B cell (primary cell): ENCODE results near the gene TSC22D1. TPM values are rescaled to one million over a fixed set of nuclear protein-coding genes. Genes with fewer than 3 reads are reported as not detected.

Experiments
- ATAC-seq: fragments of 200-7000 bp; cut with Tn5 transposase; one replicate; pipeline ENCODE4 v1.10.0; 2021; ENCODE audit warnings: low read depth, mild to moderate bottlenecking, moderate number of reproducible peaks, moderate library complexity
- CTCF ChIA-PET: fragments of 350-600 bp; sonication (Branson Sonifier 250); formaldehyde crosslinking; loops from one replicate; lab custom pipeline; 2021; ENCODE audit warnings: antibody characterized with exemption, inconsistent platforms; lab: Charles Lee
- POLR2A ChIA-PET: fragments of 350-600 bp; sonication (Branson Sonifier 250); formaldehyde crosslinking; loops from one replicate; lab custom pipeline; 2021; ENCODE audit warnings: antibody characterized with exemption; lab: Charles Lee
- DNase-seq: peaks from one replicate; pipeline ENCODE4 v3.0.0; 2013
- H2AFZ ChIP-seq: 2 replicates; pipeline ENCODE4 v1.6.1; 2012; ENCODE audit warnings: mild to moderate bottlenecking, low read depth, low read length; ENCODE audit not compliant: insufficient read depth, poor library complexity, severe bottlenecking
- H3K27ac ChIP-seq, 2 donors: 1 replicate in 1 of 2; 2 replicates in 1 of 2; pipeline ENCODE4 v1.5.1; 2012 to 2013; ENCODE audit warnings: low read length in 2 of 2, mild to moderate bottlenecking in 2 of 2, moderate library complexity in 1 of 2
- H3K27me3 ChIP-seq, 4 experiments: fragments of 200-600 bp in 1 of 4; sonication (generic) in 1 of 4; replicated peaks in 1 of 4; 1 replicate in 2 of 4; 2 replicates in 2 of 4; pipeline versions ENCODE4 v1.6.1 to v1.7.0; 2013 to 2016; ENCODE audit warnings: low read length in 3 of 4, mild to moderate bottlenecking in 2 of 4, mixed read lengths in 1 of 4, moderate library complexity in 1 of 4; ENCODE audit not compliant: insufficient read depth in 4 of 4, control insufficient read depth in 3 of 4; ENCODE audit errors: control extremely low read depth in 1 of 4
- H3K36me3 ChIP-seq, 2 experiments: replicated peaks in 1 of 2; 1 replicate in 1 of 2; 2 replicates in 1 of 2; pipeline versions ENCODE4 v1.6.1 to v1.7.1; 2013; ENCODE audit warnings: low read length in 1 of 2; ENCODE audit not compliant: insufficient read depth in 2 of 2, control insufficient read depth in 1 of 2; ENCODE audit errors: control extremely low read depth in 1 of 2, extremely low read depth in 1 of 2
- H3K4me1 ChIP-seq, 2 donors: fragments of 200-600 bp in 1 of 2; sonication (generic) in 1 of 2; 1 replicate in 1 of 2; 2 replicates in 1 of 2; pipeline versions ENCODE4 v1.5.1 to v1.6.1; 2013 to 2017; ENCODE audit warnings: low read length in 2 of 2; ENCODE audit not compliant: control insufficient read depth in 2 of 2, insufficient read depth in 2 of 2
- H3K4me2 ChIP-seq: replicated peaks from 2 replicates; pipeline ENCODE3; 2012; ENCODE audit warnings: mild to moderate bottlenecking, low read depth, low read length; ENCODE audit not compliant: poor library complexity, severe bottlenecking
- H3K4me3 ChIP-seq, 5 experiments: fragments of 200-600 bp in 1 of 5; sonication (generic) in 1 of 5; 1 replicate in 3 of 5; 2 replicates in 2 of 5; pipeline versions ENCODE4 v1.5.1 to v1.7.0; 2011 to 2016; ENCODE audit warnings: low read length in 4 of 5, mild to moderate bottlenecking in 4 of 5, low read depth in 2 of 5, control low read depth in 1 of 5, moderate library complexity in 1 of 5; ENCODE audit not compliant: insufficient read depth in 1 of 5; ENCODE audit errors: control extremely low read depth in 1 of 5, extremely low read depth in 1 of 5
- H3K79me2 ChIP-seq: fragments of 200-600 bp; sonication (generic); one replicate; pipeline ENCODE4 v1.6.0; 2016; ENCODE audit warnings: low read length; ENCODE audit not compliant: control insufficient read depth, insufficient read depth
- H3K9ac ChIP-seq: fragments of 200-600 bp; sonication (generic); 2 replicates; pipeline ENCODE4 v1.6.1; 2017; ENCODE audit warnings: mild to moderate bottlenecking, low read length, moderate library complexity
- H3K9me3 ChIP-seq, 3 donors: one replicate each; pipeline versions ENCODE4 v1.6.1 to v1.7.1; 2013; ENCODE audit warnings: low read length in 2 of 3; ENCODE audit not compliant: control insufficient read depth in 2 of 3, insufficient read depth in 1 of 3; ENCODE audit errors: control extremely low read depth in 1 of 3
- H4K20me1 ChIP-seq: 2 replicates; pipeline ENCODE4 v1.6.0; 2012; ENCODE audit warnings: mild to moderate bottlenecking, low read length; ENCODE audit not compliant: insufficient read depth, control insufficient read depth, poor library complexity, severe bottlenecking
- H3K27ac Mint-ChIP-seq: one replicate; pipeline ENCODE4 v1.8.0; 2021; ENCODE audit warnings: mixed read lengths
- H3K27me3 Mint-ChIP-seq: one replicate; pipeline ENCODE4 v1.8.0; 2021; ENCODE audit warnings: mixed read lengths
- H3K4me1 Mint-ChIP-seq: one replicate; pipeline ENCODE4 v1.8.0; 2021; ENCODE audit warnings: mixed read lengths
- H3K4me3 Mint-ChIP-seq: one replicate; pipeline ENCODE4 v1.8.0; 2021; ENCODE audit warnings: mixed read lengths
- H3K9me3 Mint-ChIP-seq: one replicate; pipeline ENCODE4 v1.8.0; 2022; ENCODE audit warnings: mixed read lengths; ENCODE audit not compliant: insufficient read depth
- CTCF ChIP-seq: fragments of 200-600 bp; IDR thresholded peaks from one replicate; pipeline ENCODE4 v1.8.0; 2022; ENCODE audit warnings: antibody characterized with exemption, mild to moderate bottlenecking
- EZH2 ChIP-seq: IDR thresholded peaks from 2 replicates; pipeline ENCODE4 v1.6.1; 2012; ENCODE audit warnings: borderline replicate concordance, low read depth, mild to moderate bottlenecking, moderate library complexity, low read length; ENCODE audit not compliant: insufficient read depth, poor library complexity, severe bottlenecking
- WGBS: methylation state at CpG from one replicate; pipeline ENCODE4 v1.1.5; 2013; ENCODE audit warnings: missing lambda C conversion rate; ENCODE audit not compliant: insufficient coverage; 5-methylcytosine and 5-hydroxymethylcytosine counted together
- intact Hi-C: fragments of 100-400 bp; cut with micrococcal nuclease; formaldehyde crosslinking; loops from one replicate; pipeline ENCODE4 v1.10.0; 2022
- polyA plus RNA-seq: library from polyadenylated mRNA; depleted of rRNA; stranded (reverse); fragments of >200 nt; gene quantifications from 2 replicates; pipeline ENCODE4 v1.2.3, GENCODE V29; 2012
- total RNA-seq, 2 donors: library from RNA; stranded (reverse); fragments of 120-200 nt in 1 of 2; gene quantifications; 1 replicate in 1 of 2; 2 replicates in 1 of 2; pipeline versions ENCODE4 v1.2.3 to v1.2.4, GENCODE V29; 2013 to 2022

The TSC22D1 gene
- total and polyA plus RNA-seq, 2 donors (not counting 1 experiment from before 2014, with no cell fraction given), result 7.0 to 36.6 TPM

GRCh38 chr13:44470638-44471562, 105.2 kb downstream of the TSC22D1 start:
- ChIA-PET CTCF (interaction anchor here (0.7 to 5.8 kb wide), 9 partner anchors 8 to 568 kb away, joined by 3 to 47 read pairs (median 3); no protein-coding TSS in a partner anchor), POLR2A (no interaction called here)
- Histone ChIP-seq H3K4me1 (no peaks in the 10 kb centered on the region), H3K9ac (no peak overlapping the region), H3K36me3 (no peaks in the 10 kb centered on the region), H3K4me2 (no peak overlapping the region), H3K4me3 (no peak overlapping the region), H3K9me3 (no peaks in the 10 kb centered on the region), H2AFZ (no peak overlapping the region), H3K79me2 (no peaks in the 10 kb centered on the region), H3K27ac (no peak overlapping the region), H3K27me3 (no peaks in the 10 kb centered on the region), H4K20me1 (no peaks in the 10 kb centered on the region)
- DNase-seq (peak; percentile 43), ATAC-seq (no peak)
- intact Hi-C loops, result loop anchor here (1.0 kb wide), 2 partner anchors 421 to 566 kb away; no protein-coding TSS in a partner anchor
- H3K9me3 Mint-ChIP-seq, result no peaks in the 10 kb centered on the region
- 70% methylated on average over 2 of the region's 4 CpGs for WGBS
- no peaks in the 10 kb centered on the region for H3K27me3 Mint-ChIP-seq
- no peak overlapping the region for H3K27ac Mint-ChIP-seq
- no peaks in the 10 kb centered on the region for H3K4me1 Mint-ChIP-seq
- peak; percentile 75 for TF ChIP-seq CTCF
- TF ChIP-seq EZH2, result no peak
- no peak overlapping the region for H3K4me3 Mint-ChIP-seq

- Histone ChIP-seq H3K9me3 (no peaks in the 10 kb centered on the region), H3K4me1 (no peaks in the 10 kb centered on the region), H3K27ac (no peak overlapping the region), H3K36me3 (no peaks in the 10 kb centered on the region), H4K20me1 (no peaks in the 10 kb centered on the region), H3K4me3 (no peak overlapping the region), H3K79me2 (no peaks in the 10 kb centered on the region), H2AFZ (no peak overlapping the region), H3K4me2 (no peak overlapping the region), H3K27me3 (no peaks in the 10 kb centered on the region), H3K9ac (no peak overlapping the region)
- Mint-ChIP-seq H3K27me3 (no peaks in the 10 kb centered on the region), H3K4me1 (no peaks in the 10 kb centered on the region), H3K9me3 (no peaks in the 10 kb centered on the region), H3K27ac (no peak overlapping the region), H3K4me3 (no peak overlapping the region)
- intact Hi-C loops, result no loop called here
- WGBS, result 100% methylated on average over 1 of the region's 3 CpGs
- ChIA-PET POLR2A (no interaction called here), CTCF (interaction anchor here (1.2 to 5.8 kb wide), 8 partner anchors 9 to 564 kb away, joined by 4 to 47 read pairs (median 6); no protein-coding TSS in a partner anchor)
- no peak for TF ChIP-seq EZH2
- TF ChIP-seq CTCF, result no peak
- no peak for ATAC-seq
- no peak for DNase-seq
Observed at GRCh38 chr13:44468874-44469273, 107.3 kb downstream of the TSC22D1 start.
